Measurements from ENCODE around the gene ITPR3. TPM values are rescaled to one million over a fixed set of nuclear protein-coding genes. Genes with fewer than 3 reads are reported as not detected.

The ITPR3 gene
- total RNA-seq, 4 donors from 2014 or later, result 174 to 206 (median 199) TPM

DNA sequence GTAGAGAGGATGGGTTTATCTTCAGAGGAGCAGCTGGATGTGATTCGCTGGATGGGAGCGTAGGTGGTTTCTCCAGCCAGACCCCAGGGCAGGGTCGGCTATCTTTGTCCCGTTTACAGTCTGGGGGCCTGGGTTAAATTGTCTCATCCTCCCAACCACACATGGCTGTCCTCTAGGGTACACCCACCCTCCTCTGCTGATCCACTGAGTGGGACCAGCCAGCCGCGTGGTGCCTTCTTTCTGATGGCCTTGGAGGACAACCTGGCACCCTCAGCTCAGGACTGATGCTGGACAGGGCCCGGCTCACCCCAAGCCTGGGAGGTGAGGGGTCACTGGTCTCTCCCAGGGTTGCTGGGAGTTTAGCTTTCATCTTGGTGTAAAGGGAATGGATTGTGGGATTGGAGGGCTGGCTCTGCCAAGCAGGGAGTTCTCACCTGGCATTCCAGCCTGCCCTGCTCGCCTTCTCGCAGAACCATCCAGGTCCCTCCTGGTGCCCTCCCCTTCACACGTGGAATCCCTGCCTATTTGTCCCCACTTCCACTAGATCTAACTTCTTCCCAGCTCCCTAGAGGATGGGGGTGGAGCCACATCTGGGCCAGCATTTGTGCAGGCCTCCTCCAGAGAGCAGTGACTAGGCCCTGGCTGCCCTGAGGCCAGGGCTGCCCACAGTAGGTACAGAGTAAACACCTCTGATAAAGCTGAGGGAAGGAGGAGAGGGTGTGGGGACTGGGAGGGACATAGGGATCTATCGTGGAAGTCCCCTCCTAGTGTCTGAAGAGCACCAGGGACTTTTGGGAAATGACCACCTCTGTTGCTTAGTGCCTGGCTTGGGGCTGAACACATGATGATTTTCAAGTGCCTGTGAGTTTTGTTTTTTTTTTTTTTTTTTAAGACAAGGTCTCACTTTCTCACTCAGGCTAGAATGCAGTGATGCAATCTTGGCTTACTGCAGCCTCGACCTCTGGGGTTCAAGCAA, 1.6 kb downstream of the ITPR3 start:
- Histone ChIP-seq H3K36me3 (no peaks in the 10 kb centered on the region), H3K4me3 (peak overlapping the region; percentile 79), H3K27ac (peak overlapping the region; percentile 96), H3K4me1 (peaks cover 59% of the 10 kb centered on the region), H3K9me3 (no peaks in the 10 kb centered on the region), H3K27me3 (no peaks in the 10 kb centered on the region)
- WGBS, result 30% methylated on average over 8 of the region's 12 CpGs
- DNase-seq (ENCODE audit: low spot score in 2 of 2), result peak in 1 of 2 donors; percentile 69
- TF ChIP-seq, protein P1, sequence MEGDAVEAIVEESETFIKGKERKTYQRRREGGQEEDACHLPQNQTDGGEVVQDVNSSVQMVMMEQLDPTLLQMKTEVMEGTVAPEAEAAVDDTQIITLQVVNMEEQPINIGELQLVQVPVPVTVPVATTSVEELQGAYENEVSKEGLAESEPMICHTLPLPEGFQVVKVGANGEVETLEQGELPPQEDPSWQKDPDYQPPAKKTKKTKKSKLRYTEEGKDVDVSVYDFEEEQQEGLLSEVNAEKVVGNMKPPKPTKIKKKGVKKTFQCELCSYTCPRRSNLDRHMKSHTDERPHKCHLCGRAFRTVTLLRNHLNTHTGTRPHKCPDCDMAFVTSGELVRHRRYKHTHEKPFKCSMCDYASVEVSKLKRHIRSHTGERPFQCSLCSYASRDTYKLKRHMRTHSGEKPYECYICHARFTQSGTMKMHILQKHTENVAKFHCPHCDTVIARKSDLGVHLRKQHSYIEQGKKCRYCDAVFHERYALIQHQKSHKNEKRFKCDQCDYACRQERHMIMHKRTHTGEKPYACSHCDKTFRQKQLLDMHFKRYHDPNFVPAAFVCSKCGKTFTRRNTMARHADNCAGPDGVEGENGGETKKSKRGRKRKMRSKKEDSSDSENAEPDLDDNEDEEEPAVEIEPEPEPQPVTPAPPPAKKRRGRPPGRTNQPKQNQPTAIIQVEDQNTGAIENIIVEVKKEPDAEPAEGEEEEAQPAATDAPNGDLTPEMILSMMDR (IDR thresholded peaks at IDR 0.05), result no peak
- TF ChIP-seq POLR2AphosphoS5 (IDR thresholded peaks at IDR 0.05) (no peak), POLR2A (IDR thresholded peaks at IDR 0.05) (no peak), EP300 (IDR thresholded peaks at IDR 0.05) (no peak)

DNA sequence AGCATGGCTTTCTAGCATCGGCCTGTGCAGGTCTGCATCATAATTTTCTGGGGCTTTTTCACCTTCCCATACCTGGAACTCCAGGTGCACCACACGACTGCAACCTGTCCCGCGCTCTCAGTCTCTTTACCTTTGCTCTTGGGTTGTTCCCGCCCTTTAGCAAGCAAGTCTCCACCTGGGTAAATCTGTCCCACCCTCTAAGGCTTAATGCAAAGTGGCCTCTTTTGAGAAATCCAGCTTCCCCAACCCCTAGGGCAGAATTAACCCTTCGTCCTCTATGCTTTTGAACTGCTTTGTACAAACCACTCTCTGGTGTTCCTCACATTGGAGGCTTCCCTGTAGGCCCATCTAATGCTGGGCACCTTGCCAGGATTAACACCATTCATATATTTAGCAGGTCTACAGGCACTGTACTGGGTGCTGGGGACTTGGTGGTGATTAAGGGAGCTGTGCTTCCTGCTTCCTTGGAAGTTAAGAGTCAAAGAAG, 2.8 kb downstream of the ITPR3 start:
- H3K4me3 ChIP-seq, result peak overlapping the region; percentile 79
- H3K4me1 ChIP-seq, result peaks cover 67% of the 10 kb centered on the region
- no peaks in the 10 kb centered on the region for H3K9me3 ChIP-seq
- no peak overlapping the region for H3K27ac ChIP-seq
- no peaks in the 10 kb centered on the region for H3K36me3 ChIP-seq
- TF ChIP-seq POLR2AphosphoS5 (IDR thresholded peaks at IDR 0.05) (no peak), POLR2A (IDR thresholded peaks at IDR 0.05) (no peak), EP300 (IDR thresholded peaks at IDR 0.05) (no peak)
- TF ChIP-seq, protein P1 (IDR thresholded peaks at IDR 0.05), result no peak
- WGBS, result 69% methylated on average over 6 of the region's 6 CpGs
- no peak for DNase-seq (ENCODE audit: low spot score in 2 of 2)
- no peaks in the 10 kb centered on the region for H3K27me3 ChIP-seq

DNA sequence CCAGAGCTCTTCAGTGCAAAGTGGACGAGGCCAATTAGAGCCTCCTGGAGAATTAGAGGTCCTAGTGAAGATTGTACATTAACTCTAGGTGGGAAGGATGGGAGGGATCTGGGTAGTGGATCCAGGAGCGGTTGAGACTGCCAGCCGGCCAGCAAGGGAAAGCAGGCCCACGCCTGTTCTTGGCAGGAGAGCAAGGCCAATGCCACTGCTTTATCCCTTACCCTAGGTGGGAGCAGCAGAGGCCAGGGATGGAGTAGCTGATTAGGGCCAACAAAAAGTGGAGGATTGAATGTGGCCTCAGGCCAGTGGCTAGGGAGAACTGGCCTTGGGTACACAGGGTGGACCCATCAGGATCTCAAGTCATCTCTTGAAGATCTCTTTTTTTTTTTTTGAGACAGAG, 3.7 kb downstream of the ITPR3 start:
- DNase-seq (ENCODE audit: low spot score in 2 of 2), result no peak
- TF ChIP-seq POLR2A (IDR thresholded peaks at IDR 0.05) (no peak), EP300 (IDR thresholded peaks at IDR 0.05) (no peak), POLR2AphosphoS5 (IDR thresholded peaks at IDR 0.05) (no peak)
- TF ChIP-seq, protein P1 (IDR thresholded peaks at IDR 0.05), result no peak
- no peaks in the 10 kb centered on the region for H3K27me3 ChIP-seq
- H3K9me3 ChIP-seq, result no peaks in the 10 kb centered on the region
- 60% methylated on average over 4 of the region's 4 CpGs for WGBS
- no peak overlapping the region for H3K27ac ChIP-seq
- peaks cover 65% of the 10 kb centered on the region for H3K4me1 ChIP-seq
- H3K4me3 ChIP-seq, result no peak overlapping the region
- no peaks in the 10 kb centered on the region for H3K36me3 ChIP-seq

DNA sequence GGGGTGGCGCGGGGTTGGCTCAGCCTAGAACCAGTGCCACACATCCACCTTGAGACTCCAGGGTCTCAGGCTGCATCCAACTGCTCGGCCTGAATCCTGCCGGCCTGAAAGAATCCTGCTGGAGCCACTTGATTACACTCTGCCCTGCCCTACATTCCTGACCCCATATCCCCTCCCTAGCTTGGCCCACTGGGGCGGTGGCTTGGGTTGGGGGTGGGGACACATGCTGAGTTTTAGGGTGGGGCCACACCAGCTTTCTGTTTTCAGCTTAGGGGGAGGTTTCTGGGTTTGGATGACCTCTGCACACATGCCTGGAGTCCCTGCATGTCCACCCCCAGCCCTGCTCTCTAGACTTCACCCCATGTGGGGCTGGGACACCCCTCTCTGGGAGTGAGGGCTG, 6.8 kb downstream of the ITPR3 start:
- Histone ChIP-seq H3K27me3 (no peaks in the 10 kb centered on the region), H3K36me3 (no peaks in the 10 kb centered on the region), H3K9me3 (no peaks in the 10 kb centered on the region), H3K4me3 (no peak overlapping the region), H3K4me1 (peaks cover 81% of the 10 kb centered on the region), H3K27ac (peak overlapping the region; percentile 65)
- TF ChIP-seq EP300 (IDR thresholded peaks at IDR 0.05) (no peak), POLR2AphosphoS5 (IDR thresholded peaks at IDR 0.05) (no peak), POLR2A (IDR thresholded peaks at IDR 0.05) (no peak)
- TF ChIP-seq, protein P1 (IDR thresholded peaks at IDR 0.05), result no peak
- 75% methylated on average over 5 of the region's 5 CpGs for WGBS
- no peak for DNase-seq (ENCODE audit: low spot score in 2 of 2)

DNA sequence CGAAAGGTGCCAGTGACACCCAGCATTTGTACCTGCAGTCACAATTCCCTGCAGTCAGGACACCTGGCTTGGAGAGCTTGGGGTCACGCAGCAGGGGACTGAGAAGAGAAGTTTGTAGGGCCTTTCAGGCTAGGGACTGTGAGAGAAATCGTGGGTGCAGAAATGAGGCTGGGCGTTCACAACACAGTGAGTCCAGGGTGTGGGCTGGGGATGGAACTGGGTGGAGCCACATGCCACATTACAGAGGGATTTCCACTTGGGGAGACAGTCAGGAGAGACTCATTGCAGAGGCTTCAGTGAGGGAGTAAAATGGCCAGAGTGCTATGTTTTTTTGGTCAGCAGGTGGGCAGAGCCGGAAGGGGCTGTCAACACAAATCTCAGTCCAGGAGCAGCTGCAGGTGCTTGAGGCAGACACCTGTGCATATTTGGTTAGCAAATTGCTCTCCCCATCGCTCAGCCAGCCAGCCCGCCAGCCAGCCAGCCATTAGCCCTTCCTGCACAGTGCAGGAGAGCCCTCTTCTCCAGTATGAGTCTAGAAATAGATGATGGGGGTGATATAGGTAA, 7.4 kb downstream of the ITPR3 start:
- no peaks in the 10 kb centered on the region for H3K36me3 ChIP-seq
- no peak for TF ChIP-seq POLR2AphosphoS5 (IDR thresholded peaks at IDR 0.05)
- TF ChIP-seq, protein P1 (IDR thresholded peaks at IDR 0.05), result no peak
- no peak for TF ChIP-seq POLR2A (IDR thresholded peaks at IDR 0.05)
- TF ChIP-seq EP300 (IDR thresholded peaks at IDR 0.05), result no peak
- H3K4me3 ChIP-seq, result no peak overlapping the region
- no peaks in the 10 kb centered on the region for H3K9me3 ChIP-seq
- no peak for DNase-seq (ENCODE audit: low spot score in 2 of 2)
- H3K4me1 ChIP-seq, result peaks cover 81% of the 10 kb centered on the region
- 58% methylated on average over 7 of the region's 7 CpGs for WGBS
- no peaks in the 10 kb centered on the region for H3K27me3 ChIP-seq
- peak overlapping the region; percentile 65 for H3K27ac ChIP-seq

Measured in suprapubic skin (tissue), 4 donors.